HUES64 (cell line): Measurements from ENCODE around the gene MED13L.

Source experiments
- H3K27ac ChIP-seq: 2 replicates; pipeline ENCODE4 v1.7.0; 2013; ENCODE audit warnings: low read depth, low read length, inconsistent platforms
- H3K27me3 ChIP-seq: 2 replicates; pipeline ENCODE4 v1.6.1; 2013; ENCODE audit warnings: mild to moderate bottlenecking, low read length; ENCODE audit not compliant: insufficient read depth
- H3K36me3 ChIP-seq: 2 replicates; pipeline ENCODE4 v1.6.1; 2013; ENCODE audit warnings: mild to moderate bottlenecking, low read length; ENCODE audit not compliant: insufficient read depth
- H3K4me1 ChIP-seq: 2 replicates; pipeline ENCODE4 v1.6.1; 2013; ENCODE audit warnings: mild to moderate bottlenecking, low read length, moderate library complexity; ENCODE audit not compliant: insufficient read depth
- H3K4me3 ChIP-seq: 2 replicates; pipeline ENCODE4 v1.5.1; 2013; ENCODE audit warnings: mild to moderate bottlenecking, low read length, moderate library complexity
- H3K9ac ChIP-seq: 2 replicates; pipeline ENCODE4 v1.6.1; 2013; ENCODE audit warnings: mild to moderate bottlenecking, low read depth, low read length
- H3K9me3 ChIP-seq: 2 replicates; pipeline ENCODE4 v1.6.1; 2013; ENCODE audit warnings: low read depth, low read length; ENCODE audit not compliant: insufficient read depth
- WGBS: fragments of 150-250, 120-280 bp; methylation state at CpG from one replicate; pipeline ENCODE4 v1.1.7; 2013; ENCODE audit warnings: missing lambda C conversion rate; 5-methylcytosine and 5-hydroxymethylcytosine counted together

The MED13L gene

GRCh38 chr12:116303066-116303465, 25.6 kb upstream of the MED13L start:
- Histone ChIP-seq H3K27me3 (no peaks in the 10 kb centered on the region), H3K4me1 (no peaks in the 10 kb centered on the region), H3K9ac (no peak overlapping the region), H3K27ac (no peak overlapping the region), H3K9me3 (no peaks in the 10 kb centered on the region), H3K4me3 (no peak overlapping the region), H3K36me3 (no peaks in the 10 kb centered on the region)
- WGBS, result 87% methylated on average over 4 of the region's 4 CpGs

- H3K36me3 ChIP-seq, result no peaks in the 10 kb centered on the region
- H3K9me3 ChIP-seq, result no peaks in the 10 kb centered on the region
- no peaks in the 10 kb centered on the region for H3K27me3 ChIP-seq
- H3K4me3 ChIP-seq, result no peak overlapping the region
- H3K4me1 ChIP-seq, result no peaks in the 10 kb centered on the region
- no peak overlapping the region for H3K9ac ChIP-seq
- H3K27ac ChIP-seq, result no peak overlapping the region
- 88% methylated on average over 23 of the region's 23 CpGs for WGBS
These were observed 24.9 kb upstream of the MED13L start for GRCh38 chr12:116302166-116303058.

- H3K9ac ChIP-seq, result no peak overlapping the region
- H3K36me3 ChIP-seq, result no peaks in the 10 kb centered on the region
- no peaks in the 10 kb centered on the region for H3K9me3 ChIP-seq
- H3K4me1 ChIP-seq, result no peaks in the 10 kb centered on the region
- H3K27me3 ChIP-seq, result no peaks in the 10 kb centered on the region
- 91% methylated on average over 4 of the region's 4 CpGs for WGBS
- H3K4me3 ChIP-seq, result no peak overlapping the region
- no peak overlapping the region for H3K27ac ChIP-seq
These were observed 24.1 kb upstream of the MED13L start for GRCh38 chr12:116301621-116302020.

GRCh38 chr12:116299665-116300328, 22.3 kb upstream of the MED13L start:
- H3K27me3 ChIP-seq, result no peaks in the 10 kb centered on the region
- H3K4me3 ChIP-seq, result no peak overlapping the region
- no peaks in the 10 kb centered on the region for H3K36me3 ChIP-seq
- H3K9me3 ChIP-seq, result no peaks in the 10 kb centered on the region
- no peak overlapping the region for H3K27ac ChIP-seq
- H3K9ac ChIP-seq, result no peak overlapping the region
- WGBS, result 81% methylated on average over 9 of the region's 9 CpGs
- 0 out of 2 replicates have a peak, but pooled peaks cover 3% of the 10 kb centered on the region for H3K4me1 ChIP-seq

- no peaks in the 10 kb centered on the region for H3K36me3 ChIP-seq
- H3K4me1 ChIP-seq, result peaks cover 10% of the 10 kb centered on the region
- no peak overlapping the region for H3K4me3 ChIP-seq
- H3K9ac ChIP-seq, result no peak overlapping the region
- no peak overlapping the region for H3K27ac ChIP-seq
- no peaks in the 10 kb centered on the region for H3K27me3 ChIP-seq
- 80% methylated on average over 2 of the region's 2 CpGs for WGBS
- H3K9me3 ChIP-seq, result no peaks in the 10 kb centered on the region
These were observed 21.6 kb upstream of the MED13L start for GRCh38 chr12:116299064-116299463.

- Histone ChIP-seq H3K36me3 (no peaks in the 10 kb centered on the region), H3K9ac (no peak overlapping the region), H3K4me1 (peaks cover 13% of the 10 kb centered on the region), H3K27ac (no peak overlapping the region), H3K27me3 (no peaks in the 10 kb centered on the region), H3K9me3 (no peaks in the 10 kb centered on the region), H3K4me3 (no peak overlapping the region)
- 93% methylated on average over 2 of the region's 2 CpGs for WGBS
These were observed 21.1 kb upstream of the MED13L start for GRCh38 chr12:116298578-116298977.

- no peaks in the 10 kb centered on the region for H3K36me3 ChIP-seq
These were observed 19.8 kb upstream of the MED13L start for GRCh38 chr12:116297224-116297834.

GRCh38 chr12:116295327-116296263, 18.1 kb upstream of the MED13L start:
- Histone ChIP-seq H3K9ac (no peak overlapping the region), H3K27ac (no peak overlapping the region), H3K27me3 (no peaks in the 10 kb centered on the region), H3K36me3 (no peaks in the 10 kb centered on the region), H3K9me3 (no peaks in the 10 kb centered on the region), H3K4me1 (peaks cover 13% of the 10 kb centered on the region), H3K4me3 (no peak overlapping the region)
- WGBS, result 90% methylated on average over 3 of the region's 4 CpGs

More at GRCh38 chr12:116297224-116297834, 19.8 kb upstream of the MED13L start:
- no peak overlapping the region for H3K27ac ChIP-seq
- H3K4me1 ChIP-seq, result peaks cover 13% of the 10 kb centered on the region
- 91% methylated on average over 2 of the region's 3 CpGs for WGBS
- no peak overlapping the region for H3K4me3 ChIP-seq
- H3K9me3 ChIP-seq, result no peaks in the 10 kb centered on the region
- no peak overlapping the region for H3K9ac ChIP-seq
- no peaks in the 10 kb centered on the region for H3K27me3 ChIP-seq

- H3K27me3 ChIP-seq, result no peaks in the 10 kb centered on the region
- H3K4me3 ChIP-seq, result no peak overlapping the region
- WGBS, result 81% methylated on average over 4 of the region's 4 CpGs
- no peaks in the 10 kb centered on the region for H3K9me3 ChIP-seq
- H3K36me3 ChIP-seq, result no peaks in the 10 kb centered on the region
- H3K9ac ChIP-seq, result no peak overlapping the region
- H3K4me1 ChIP-seq, result peaks cover 13% of the 10 kb centered on the region
- no peak overlapping the region for H3K27ac ChIP-seq
These were observed 17.1 kb upstream of the MED13L start for GRCh38 chr12:116294454-116295165.
